GM19035 (cell line): ENCODE data around the gene ARNT2.
"Not testable (repeated sequence)": the region's sequence is repeated elsewhere in the genome, so short reads cannot be mapped to it uniquely, and the experiment has no call there.

Experiments used
- ATAC-seq: cut with Tn5 transposase; IDR thresholded peaks from one replicate; pipeline ENCODE4 v1.9.1; 2021; ENCODE audit not compliant: unreplicated experiment

Gene ARNT2

GRCh38 chr15:80404057-80404760 lies at the start of gene ARNT2:
TSS of gene ARNT2 (plus strand) at chr15:80404382. CDS start at chr15:80404516, 134 bp downstream.
- ATAC-seq = no peak

- ATAC-seq = no peak
Measured at GRCh38 chr15:80367094-80367493, 37.1 kb upstream of the ARNT2 start.

GRCh38 chr15:80367661-80368060 lies 36.5 kb upstream of the ARNT2 start:
- ATAC-seq = no peak

GRCh38 chr15:80371924-80372323 lies 32.3 kb upstream of the ARNT2 start:
- no peak for ATAC-seq

GRCh38 chr15:80374441-80374840 lies 29.7 kb upstream of the ARNT2 start:
- no peak for ATAC-seq

- no peak for ATAC-seq
Measured at GRCh38 chr15:80375968-80376891, 28.0 kb upstream of the ARNT2 start.

GRCh38 chr15:80379693-80380092 lies 24.5 kb upstream of the ARNT2 start:
- no peak for ATAC-seq

- no peak for ATAC-seq
Measured at GRCh38 chr15:80380154-80380553, 24.0 kb upstream of the ARNT2 start.

- no peak for ATAC-seq
Measured at GRCh38 chr15:80382285-80382684, 21.9 kb upstream of the ARNT2 start.

- no peak for ATAC-seq
Measured at GRCh38 chr15:80384432-80384831, 19.8 kb upstream of the ARNT2 start.

- ATAC-seq = no peak
Measured at GRCh38 chr15:80386151-80386550, 18.0 kb upstream of the ARNT2 start.

- no peak for ATAC-seq
Measured at GRCh38 chr15:80388326-80388725, 15.9 kb upstream of the ARNT2 start.

GRCh38 chr15:80389370-80389769 lies 14.8 kb upstream of the ARNT2 start:
- ATAC-seq = no peak

GRCh38 chr15:80390942-80391341 lies 13.2 kb upstream of the ARNT2 start:
- not testable (repeated sequence) for ATAC-seq

- no peak for ATAC-seq
Measured at GRCh38 chr15:80395616-80396015, 8.6 kb upstream of the ARNT2 start.

GRCh38 chr15:80396096-80396495 lies 8.1 kb upstream of the ARNT2 start:
- no peak for ATAC-seq

GRCh38 chr15:80399508-80399907 lies 4.7 kb upstream of the ARNT2 start:
- ATAC-seq = no peak

GRCh38 chr15:80401456-80401855 lies 2.7 kb upstream of the ARNT2 start:
- ATAC-seq = no peak

- ATAC-seq = no peak
Measured at GRCh38 chr15:80402339-80402738, 1.8 kb upstream of the ARNT2 start.

GRCh38 chr15:80403712-80404056 lies 498 bp upstream of the ARNT2 start:
- no peak for ATAC-seq

GRCh38 chr15:80404761-80405553 lies 775 bp downstream of the ARNT2 start:
- no peak for ATAC-seq

GRCh38 chr15:80405554-80405850 lies 1.3 kb downstream of the ARNT2 start:
- ATAC-seq = no peak
